Measurements from ENCODE around the gene SLC35C1. TPM values are rescaled to one million over a fixed set of nuclear protein-coding genes. Genes with fewer than 3 reads are reported as not detected.

Gene SLC35C1
- polyA plus RNA-seq, 1 experiment: 4.7 TPM

- CTCF ChIA-PET: no interaction called here
Measured at GRCh38 chr11:45809456-45810395, 4.8 kb downstream of the SLC35C1 start.

GRCh38 chr11:45810431-45811108, 5.6 kb downstream of the SLC35C1 start:
- ChIA-PET CTCF (no interaction called here), POLR2A (no interaction called here)
- H3K4me3 ChIP-seq (ENCODE audit: low read depth, low read length): no peak overlapping the region
- no peaks in the 10 kb centered on the region for H3K27me3 ChIP-seq (ENCODE audit: control insufficient read depth, insufficient read depth, low read length)
- DNase-seq (ENCODE audit: low read depth, low spot score): no peak
- no peak overlapping the region for H3K27ac ChIP-seq (ENCODE audit: low read depth, low read length)
- TF ChIP-seq CTCF (IDR thresholded peaks at IDR 0.05; ENCODE audit: low read depth, low read length): no peak
- H3K9me3 ChIP-seq (ENCODE audit: control insufficient read depth, insufficient read depth, low read length): peaks cover 6% of the 10 kb centered on the region; the same call in 1 of the 2 replicates

More at GRCh38 chr11:45809456-45810395, 4.8 kb downstream of the SLC35C1 start:
- POLR2A ChIA-PET: no interaction called here
- peaks cover 6% of the 10 kb centered on the region; the same call in 1 of the 2 replicates for H3K9me3 ChIP-seq (ENCODE audit: control insufficient read depth, insufficient read depth, low read length)
- H3K4me3 ChIP-seq (ENCODE audit: low read depth, low read length): no peak overlapping the region
- no peak for DNase-seq (ENCODE audit: low read depth, low spot score)
- H3K27ac ChIP-seq (ENCODE audit: low read depth, low read length): no peak overlapping the region
- no peak for TF ChIP-seq CTCF (IDR thresholded peaks at IDR 0.05; ENCODE audit: low read depth, low read length)
- H3K27me3 ChIP-seq (ENCODE audit: control insufficient read depth, insufficient read depth, low read length): no peaks in the 10 kb centered on the region

GRCh38 chr11:45811109-45811435, 6.1 kb downstream of the SLC35C1 start:
- peaks cover 1% of the 10 kb centered on the region; the same call in 1 of the 2 replicates for H3K9me3 ChIP-seq (ENCODE audit: control insufficient read depth, insufficient read depth, low read length)
- no peak overlapping the region for H3K27ac ChIP-seq (ENCODE audit: low read depth, low read length)
- POLR2A ChIA-PET: no interaction called here
- H3K27me3 ChIP-seq (ENCODE audit: control insufficient read depth, insufficient read depth, low read length): no peaks in the 10 kb centered on the region
- no peak for TF ChIP-seq CTCF (IDR thresholded peaks at IDR 0.05; ENCODE audit: low read depth, low read length)
- no peak overlapping the region for H3K4me3 ChIP-seq (ENCODE audit: low read depth, low read length)
- no peak for DNase-seq (ENCODE audit: low read depth, low spot score)
- CTCF ChIA-PET: no interaction called here

GRCh38 chr11:45811571-45812290, 6.8 kb downstream of the SLC35C1 start:
- no peak for DNase-seq (ENCODE audit: low read depth, low spot score)
- Histone ChIP-seq H3K9me3 (ENCODE audit: control insufficient read depth, insufficient read depth, low read length) (no peaks in the 10 kb centered on the region), H3K27me3 (ENCODE audit: control insufficient read depth, insufficient read depth, low read length) (no peaks in the 10 kb centered on the region), H3K27ac (ENCODE audit: low read depth, low read length) (no peak overlapping the region), H3K4me3 (ENCODE audit: low read depth, low read length) (no peak overlapping the region)
- POLR2A ChIA-PET: no interaction called here
- CTCF ChIA-PET: interaction anchor here (0.6 kb wide), 1 partner anchor 40 kb away, joined by 6 read pairs; no protein-coding TSS in a partner anchor
- TF ChIP-seq CTCF (IDR thresholded peaks at IDR 0.05; ENCODE audit: low read depth, low read length): no peak
